Ecto neural progenitor cell (in vitro differentiated cells): ENCODE data around the gene FBXW5.

ENCODE experiments used
- DNase-seq: peaks from one replicate; pipeline ENCODE4 v3.0.0-alpha.2; 2018; ENCODE audit warnings: low spot score

FBXW5 gene

DNA sequence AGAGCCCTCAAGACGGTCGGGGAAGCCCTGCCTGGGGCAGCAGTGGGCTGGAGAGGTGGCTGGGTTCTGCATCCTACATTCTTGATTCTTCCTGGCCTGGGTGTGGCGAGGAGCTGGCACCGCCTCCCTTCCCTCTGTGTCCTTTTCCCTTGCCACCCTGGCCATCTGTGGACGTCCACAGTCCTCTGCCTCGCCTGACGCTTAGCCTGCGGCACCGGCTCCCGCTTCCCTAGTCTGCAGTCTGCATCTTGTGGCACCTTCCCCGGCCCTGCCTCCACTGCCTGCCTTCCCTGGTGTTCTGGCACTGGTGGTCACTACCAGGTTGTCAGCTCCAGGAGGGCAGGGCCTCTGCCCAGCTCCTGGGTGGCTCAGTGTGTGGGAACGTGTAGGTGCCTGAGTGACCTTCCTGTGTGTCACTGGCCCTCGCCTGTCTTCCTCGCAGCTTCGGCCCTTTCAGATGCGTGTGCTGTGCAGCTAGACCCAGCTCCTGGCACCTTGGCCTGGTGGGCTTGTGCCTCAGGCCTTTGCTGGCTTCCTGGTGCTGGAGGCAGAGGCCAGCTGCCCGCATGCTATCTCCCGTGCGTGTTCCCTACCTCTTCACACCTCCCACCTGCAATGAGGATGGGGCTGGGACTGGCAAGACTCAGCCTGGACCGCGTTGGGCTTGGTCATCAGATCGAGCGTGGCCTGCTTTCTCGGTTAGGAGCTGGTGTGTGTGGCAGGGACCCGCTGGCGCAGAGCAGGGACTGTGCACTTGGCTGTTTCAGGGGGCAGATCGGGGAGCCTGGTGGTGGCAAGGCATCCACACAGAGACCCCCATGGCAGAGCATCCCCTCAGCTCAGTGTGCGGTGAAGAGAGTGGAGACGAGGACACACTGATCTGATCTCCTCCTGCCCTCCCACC is 37.3 kb downstream of the FBXW5 start:
- no peak for DNase-seq

DNA sequence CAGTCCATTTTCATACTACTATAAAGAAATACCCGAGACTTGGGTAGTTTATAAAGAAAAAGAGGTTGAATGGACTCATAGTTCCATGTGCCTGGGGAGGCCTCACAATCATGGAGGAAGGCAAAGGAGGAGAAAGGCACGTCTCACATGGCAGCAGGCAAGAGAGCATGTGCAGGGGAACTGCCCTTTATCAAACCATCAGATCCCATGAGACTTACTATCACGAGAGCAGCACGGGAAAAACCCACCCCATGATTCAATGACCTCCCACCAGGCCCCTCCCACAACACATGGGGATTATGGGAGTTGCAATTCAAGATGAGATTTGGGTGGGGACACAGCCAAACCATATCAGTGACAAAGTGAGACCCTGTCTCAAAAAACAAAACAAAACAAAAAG is 38.3 kb downstream of the FBXW5 start:
- no peak for DNase-seq

DNA sequence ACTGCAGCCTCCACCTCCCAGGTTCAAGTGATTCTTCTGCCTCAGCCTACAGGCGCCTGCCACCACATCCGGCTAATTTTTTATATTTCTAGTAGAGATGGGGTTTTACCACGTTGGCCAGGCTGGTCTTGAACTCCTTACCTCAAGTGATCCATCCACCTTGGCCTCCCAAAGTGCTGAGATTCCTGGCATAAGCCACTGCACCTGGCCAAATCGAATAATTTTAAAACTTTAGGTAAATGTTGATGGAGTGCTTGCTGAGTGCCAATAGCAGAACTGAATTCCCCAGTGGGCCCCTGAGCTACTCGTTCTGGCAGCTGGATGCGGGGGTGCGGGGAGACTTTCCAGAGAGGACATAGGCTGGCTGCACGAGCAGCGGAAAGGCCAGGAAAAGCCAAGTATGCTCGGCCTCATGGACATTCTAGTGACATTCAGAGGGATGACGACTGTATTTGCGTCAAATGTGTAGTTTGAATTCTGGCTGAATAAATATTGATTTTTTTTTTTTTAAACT is 41.4 kb downstream of the FBXW5 start:
- no peak for DNase-seq

DNA sequence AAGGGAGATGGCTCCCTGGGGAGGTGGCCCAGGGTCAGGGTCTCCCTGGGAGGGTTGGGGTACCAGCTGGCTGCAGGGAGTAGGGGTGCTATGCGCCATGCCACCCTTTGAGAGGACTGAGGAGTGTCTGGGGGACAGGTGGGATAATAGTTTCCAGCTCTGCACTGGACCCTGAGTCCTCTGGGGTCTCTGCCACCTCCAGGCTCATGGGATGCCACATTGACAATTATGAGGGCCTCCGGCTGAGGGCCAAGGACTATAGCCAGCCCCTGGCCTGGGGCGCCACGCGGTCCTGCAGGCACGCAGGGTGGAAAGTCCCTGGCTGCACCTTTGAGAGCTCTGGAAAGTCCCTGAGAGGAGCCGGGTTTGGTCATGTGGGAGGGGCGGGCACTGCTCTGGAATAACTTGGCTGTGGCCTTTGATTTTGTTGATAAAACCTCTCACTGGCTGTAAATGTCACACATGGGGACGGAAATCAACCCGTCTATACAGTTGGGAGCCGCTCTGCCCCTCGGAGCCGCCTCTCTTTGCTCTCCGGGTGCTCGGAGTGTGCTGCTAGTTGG is 42.2 kb downstream of the FBXW5 start:
- DNase-seq = no peak

DNA sequence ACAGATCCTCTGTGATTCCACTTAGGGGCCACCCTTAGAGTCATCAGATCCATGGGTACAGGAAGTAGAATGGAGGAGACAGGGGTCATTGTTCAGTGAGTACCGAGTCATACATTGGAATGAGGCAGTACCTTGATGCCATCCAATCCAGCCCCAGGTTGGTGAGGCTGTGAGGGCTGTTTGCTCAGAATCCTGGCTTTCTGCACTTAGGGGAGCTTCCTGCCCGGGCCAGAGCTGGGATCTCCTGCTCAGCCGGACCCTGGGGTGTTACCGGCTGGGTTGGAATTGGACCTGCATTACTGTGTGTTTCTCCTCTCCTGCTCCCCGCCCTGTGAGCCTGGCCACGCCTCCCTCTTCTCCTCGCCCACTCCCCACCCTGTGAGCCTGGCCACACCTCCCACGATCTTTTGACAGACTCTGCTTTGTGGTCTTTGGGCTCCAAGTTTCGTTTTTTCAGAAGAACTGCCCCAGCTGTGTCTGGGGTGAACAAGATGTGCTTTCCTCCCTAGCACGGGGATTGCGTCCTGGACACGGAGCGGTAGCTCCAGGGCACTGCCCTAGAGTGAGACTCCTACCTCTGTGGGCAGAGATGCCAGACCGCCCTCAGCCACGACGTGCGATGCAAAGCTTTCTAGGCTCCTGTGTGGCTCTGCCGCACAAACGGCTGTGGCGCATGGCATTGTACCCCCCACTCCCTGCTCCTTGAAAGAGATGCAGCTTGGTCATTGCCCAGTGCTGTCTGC is 42.9 kb downstream of the FBXW5 start:
- no peak for DNase-seq

DNA sequence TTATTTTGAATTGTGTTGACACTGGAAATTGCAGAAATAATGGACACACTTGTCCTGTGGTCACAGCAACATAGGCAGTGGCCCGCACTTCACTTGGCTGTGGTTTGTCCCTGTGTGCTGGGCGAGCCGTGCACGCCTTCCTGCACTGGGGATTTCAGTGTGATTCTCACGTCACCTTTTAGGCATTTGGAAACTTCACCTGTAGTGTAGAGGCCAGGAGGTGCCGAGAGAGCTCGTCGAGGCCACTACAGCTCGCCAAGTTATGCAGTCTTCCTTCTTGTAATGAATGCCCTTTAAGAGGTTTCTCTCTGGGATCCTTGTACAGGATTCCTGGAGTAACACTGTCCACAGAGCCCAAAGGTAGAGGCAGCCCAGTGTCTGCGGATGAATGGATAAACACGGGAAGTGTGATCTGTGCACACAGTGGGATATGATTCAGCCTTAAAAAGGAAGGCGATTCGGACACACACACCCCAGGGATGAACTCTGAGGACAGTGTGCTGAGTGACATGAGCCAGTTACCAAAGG is 43.5 kb downstream of the FBXW5 start:
- DNase-seq = no peak

DNA sequence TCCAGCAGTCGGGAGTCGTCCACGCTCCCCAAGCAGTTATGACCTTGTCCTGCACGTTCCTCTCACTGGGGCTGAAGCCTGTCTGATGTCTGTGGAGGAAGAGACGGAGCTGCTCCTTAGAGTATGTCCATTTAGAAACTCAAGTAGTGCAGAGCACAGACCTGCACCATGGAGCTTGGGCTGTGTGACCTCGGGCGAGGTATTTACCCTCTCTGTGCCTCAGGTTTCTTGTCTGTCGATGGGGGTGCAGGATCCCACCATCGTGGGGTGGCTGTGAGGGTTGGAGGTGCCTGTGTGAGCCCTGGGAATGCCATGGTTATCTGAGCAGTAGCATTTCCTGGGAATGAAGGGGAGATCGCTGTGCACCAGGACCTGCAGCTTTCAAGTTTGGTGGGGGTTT is 44.0 kb downstream of the FBXW5 start:
- no peak for DNase-seq

DNA sequence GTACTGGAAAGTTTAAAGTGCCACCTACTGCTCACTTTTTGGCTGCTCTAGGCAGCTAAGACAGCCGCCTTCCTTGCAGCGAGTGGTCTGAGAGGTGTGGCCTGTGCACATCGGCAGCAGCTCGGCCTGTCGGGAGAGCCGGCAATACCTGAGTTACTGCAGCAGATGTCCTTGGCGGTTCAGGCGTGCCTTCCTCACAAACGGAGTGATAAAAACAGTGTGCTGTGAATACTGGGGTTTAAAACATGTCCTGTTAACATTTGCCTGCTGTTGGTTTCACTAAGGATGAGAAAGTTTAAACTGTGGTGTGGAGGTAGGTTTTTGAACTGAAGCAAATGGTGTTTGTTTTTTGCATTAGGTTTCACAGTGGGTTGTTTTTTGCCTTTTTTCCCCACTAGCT is 45.3 kb downstream of the FBXW5 start:
- no peak for DNase-seq

DNA sequence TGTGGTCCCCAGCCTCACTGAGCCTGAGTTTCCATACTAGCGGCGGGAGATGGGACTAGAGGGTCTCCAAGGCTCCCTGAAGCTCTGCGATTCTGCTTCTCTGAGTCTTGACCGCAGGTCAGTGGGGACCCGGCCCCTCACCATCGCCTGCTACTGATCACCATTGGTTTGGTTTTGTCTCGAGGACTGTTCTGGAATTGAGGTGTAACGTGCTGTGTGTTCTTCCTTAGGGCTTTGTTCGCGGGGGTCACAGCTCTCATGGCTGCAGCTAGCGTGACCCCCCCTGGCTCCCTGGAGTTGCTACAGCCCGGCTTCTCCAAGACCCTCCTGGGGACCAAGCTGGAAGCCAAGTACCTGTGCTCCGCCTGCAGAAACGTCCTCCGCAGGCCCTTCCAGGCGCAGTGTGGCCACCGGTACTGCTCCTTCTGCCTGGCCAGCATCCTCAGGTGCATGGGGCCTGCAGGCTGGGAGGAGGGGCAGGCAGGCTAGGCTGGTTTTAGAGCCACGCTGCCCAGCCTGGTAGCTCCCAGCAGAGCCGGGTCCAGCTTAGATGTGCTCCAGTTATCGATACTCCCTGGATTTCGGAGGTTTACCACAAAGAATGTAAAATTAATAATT is 45.9 kb downstream of the FBXW5 start:
- DNase-seq = no peak

DNA sequence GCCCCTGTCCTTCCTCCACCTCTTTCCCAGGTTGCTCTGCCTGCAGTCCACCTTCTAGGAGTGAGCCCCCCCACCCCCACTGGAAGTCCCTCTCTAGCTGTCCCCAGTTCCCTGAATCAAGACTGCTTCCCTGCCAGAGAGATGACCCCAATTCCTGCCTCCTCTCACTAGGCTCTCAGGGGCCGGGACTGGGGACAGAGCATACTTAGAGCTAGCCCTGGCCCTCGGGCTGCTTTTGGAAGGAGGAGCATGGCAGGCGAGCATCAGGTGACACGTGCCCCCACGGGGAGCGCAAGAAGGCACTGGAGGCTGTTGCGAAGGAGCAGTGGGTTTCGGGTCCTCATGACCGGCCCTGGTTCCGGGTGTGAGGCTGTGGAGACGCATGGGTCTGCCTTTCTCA is 48.5 kb downstream of the FBXW5 start:
- no peak for DNase-seq

DNA sequence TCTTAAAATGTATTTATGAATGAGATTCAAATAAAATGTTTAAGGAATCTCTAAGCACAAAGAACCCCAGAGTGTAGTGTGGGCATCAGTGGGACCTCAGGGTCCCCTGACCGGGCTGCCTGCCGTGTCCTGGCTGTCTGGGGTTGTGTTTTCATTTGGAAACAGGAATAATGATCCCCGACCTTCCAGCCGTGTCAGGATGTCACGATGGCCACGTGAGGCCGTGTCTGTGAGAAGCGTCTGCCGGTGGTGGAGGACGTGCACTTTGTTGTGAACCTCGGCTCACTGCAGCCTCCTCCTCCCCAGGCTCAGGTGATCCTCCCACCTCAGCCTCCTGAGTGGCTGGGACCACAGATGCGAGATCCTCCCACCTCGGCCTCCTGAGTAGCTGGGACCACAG is 53.9 kb downstream of the FBXW5 start:
- DNase-seq = no peak
